ENCODE data around the gene ST6GALNAC3. TPM values are rescaled to one million over a fixed set of nuclear protein-coding genes. Genes with fewer than 3 reads are reported as not detected.

The ST6GALNAC3 gene
- total RNA-seq, 6 experiments from 2014 or later = 1.4 to 3.2 (median 2.6) TPM

DNA sequence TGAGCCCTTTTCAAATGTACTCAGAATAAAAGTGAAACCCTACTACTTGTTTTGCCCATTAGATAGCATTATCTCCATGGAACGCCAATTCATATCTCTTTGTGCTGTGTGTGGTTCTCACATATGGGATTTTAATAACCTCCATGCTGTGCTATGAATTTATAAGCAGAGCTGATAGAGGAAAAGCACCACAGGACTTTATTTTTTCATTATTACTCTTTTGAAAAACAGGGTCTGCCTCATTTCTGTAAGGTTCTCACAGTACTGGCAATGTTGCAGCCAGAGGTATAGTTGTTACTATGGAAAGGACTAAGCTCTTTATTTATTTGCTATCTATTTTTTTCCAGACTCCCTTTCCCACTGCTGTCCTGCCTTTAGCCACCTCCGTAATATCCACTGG lies 313.7 kb downstream of the ST6GALNAC3 start:
- H3K4me1 ChIP-seq = no peaks in the 10 kb centered on the region
- intact Hi-C loops (cut with DNase I) = no loop called here
- H3K27me3 ChIP-seq = no peaks in the 10 kb centered on the region
- DNase-seq (no peak), ATAC-seq (no peak)
- TF ChIP-seq, protein P1, sequence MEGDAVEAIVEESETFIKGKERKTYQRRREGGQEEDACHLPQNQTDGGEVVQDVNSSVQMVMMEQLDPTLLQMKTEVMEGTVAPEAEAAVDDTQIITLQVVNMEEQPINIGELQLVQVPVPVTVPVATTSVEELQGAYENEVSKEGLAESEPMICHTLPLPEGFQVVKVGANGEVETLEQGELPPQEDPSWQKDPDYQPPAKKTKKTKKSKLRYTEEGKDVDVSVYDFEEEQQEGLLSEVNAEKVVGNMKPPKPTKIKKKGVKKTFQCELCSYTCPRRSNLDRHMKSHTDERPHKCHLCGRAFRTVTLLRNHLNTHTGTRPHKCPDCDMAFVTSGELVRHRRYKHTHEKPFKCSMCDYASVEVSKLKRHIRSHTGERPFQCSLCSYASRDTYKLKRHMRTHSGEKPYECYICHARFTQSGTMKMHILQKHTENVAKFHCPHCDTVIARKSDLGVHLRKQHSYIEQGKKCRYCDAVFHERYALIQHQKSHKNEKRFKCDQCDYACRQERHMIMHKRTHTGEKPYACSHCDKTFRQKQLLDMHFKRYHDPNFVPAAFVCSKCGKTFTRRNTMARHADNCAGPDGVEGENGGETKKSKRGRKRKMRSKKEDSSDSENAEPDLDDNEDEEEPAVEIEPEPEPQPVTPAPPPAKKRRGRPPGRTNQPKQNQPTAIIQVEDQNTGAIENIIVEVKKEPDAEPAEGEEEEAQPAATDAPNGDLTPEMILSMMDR (IDR thresholded peaks at IDR 0.05) = no peak
- TF ChIP-seq POLR2A (IDR thresholded peaks at IDR 0.05) = no peak
- no peaks in the 10 kb centered on the region for H3K36me3 ChIP-seq
- 48% methylated on average over 2 of the region's 2 CpGs for WGBS (ENCODE audit: insufficient coverage, low coverage, low lambda C conversion rate, missing lambda C conversion rate)
- no peak overlapping the region for H3K4me3 ChIP-seq
- no peaks in the 10 kb centered on the region for H3K9me3 ChIP-seq
- H3K27ac ChIP-seq = no peak overlapping the region

DNA sequence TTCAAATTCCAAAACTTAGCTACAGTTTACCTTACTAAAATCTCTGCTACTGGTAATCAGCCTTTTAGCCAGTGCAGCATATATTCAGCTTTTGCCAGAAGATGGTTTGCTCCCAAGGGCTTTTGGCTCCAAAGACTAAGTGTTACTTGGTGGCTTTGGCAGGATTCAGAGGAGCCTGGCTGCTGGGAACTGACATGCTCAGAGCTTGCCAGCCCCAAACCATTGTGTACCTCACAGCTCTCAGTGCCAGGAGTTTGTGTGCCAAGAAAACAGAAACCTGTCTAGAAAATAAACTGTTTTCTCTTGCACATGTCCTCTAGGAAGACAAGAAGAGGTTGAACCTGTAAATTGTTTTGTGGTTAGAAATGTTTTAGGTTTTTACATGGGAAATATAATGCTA lies 315.9 kb downstream of the ST6GALNAC3 start:
- ATAC-seq (no peak), DNase-seq (no peak)
- intact Hi-C loops (cut with DNase I) = no loop called here
- H3K36me3 ChIP-seq = no peaks in the 10 kb centered on the region
- H3K27ac ChIP-seq = no peak overlapping the region
- H3K4me3 ChIP-seq = no peak overlapping the region
- TF ChIP-seq, protein P1 (IDR thresholded peaks at IDR 0.05) = no peak
- TF ChIP-seq POLR2A (IDR thresholded peaks at IDR 0.05) = no peak
- no peaks in the 10 kb centered on the region for H3K27me3 ChIP-seq
- no peaks in the 10 kb centered on the region for H3K9me3 ChIP-seq
- H3K4me1 ChIP-seq = no peaks in the 10 kb centered on the region

DNA sequence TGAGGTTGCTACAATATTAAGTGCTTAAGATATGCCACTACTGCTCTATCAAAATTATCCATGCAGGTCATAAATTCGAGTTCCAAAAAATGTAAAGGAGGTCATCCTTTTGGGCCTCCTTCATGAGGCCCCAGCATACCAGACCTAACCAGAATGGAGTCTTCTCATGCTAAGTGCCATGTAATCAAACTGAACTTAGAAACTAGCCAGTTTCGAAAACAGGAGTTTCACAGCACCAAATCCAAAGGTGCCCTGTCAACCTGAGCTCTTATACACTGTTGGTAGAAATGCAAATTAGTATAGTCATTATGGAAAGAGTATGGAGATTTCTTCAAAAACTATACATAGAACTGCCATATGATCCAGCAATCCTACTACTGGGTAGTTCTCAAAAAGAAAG lies 320.5 kb downstream of the ST6GALNAC3 start:
- no peaks in the 10 kb centered on the region for H3K27me3 ChIP-seq
- no peaks in the 10 kb centered on the region for H3K36me3 ChIP-seq
- ATAC-seq (no peak), DNase-seq (no peak)
- H3K4me1 ChIP-seq = no peaks in the 10 kb centered on the region
- H3K4me3 ChIP-seq = no peak overlapping the region
- TF ChIP-seq, protein P1 (IDR thresholded peaks at IDR 0.05) = no peak
- no peak for TF ChIP-seq POLR2A (IDR thresholded peaks at IDR 0.05)
- H3K27ac ChIP-seq = no peak overlapping the region
- H3K9me3 ChIP-seq = no peaks in the 10 kb centered on the region
- WGBS (ENCODE audit: insufficient coverage, low coverage, low lambda C conversion rate, missing lambda C conversion rate) = 64% methylated on average over 2 of the region's 2 CpGs
- intact Hi-C loops (cut with DNase I) = no loop called here

DNA sequence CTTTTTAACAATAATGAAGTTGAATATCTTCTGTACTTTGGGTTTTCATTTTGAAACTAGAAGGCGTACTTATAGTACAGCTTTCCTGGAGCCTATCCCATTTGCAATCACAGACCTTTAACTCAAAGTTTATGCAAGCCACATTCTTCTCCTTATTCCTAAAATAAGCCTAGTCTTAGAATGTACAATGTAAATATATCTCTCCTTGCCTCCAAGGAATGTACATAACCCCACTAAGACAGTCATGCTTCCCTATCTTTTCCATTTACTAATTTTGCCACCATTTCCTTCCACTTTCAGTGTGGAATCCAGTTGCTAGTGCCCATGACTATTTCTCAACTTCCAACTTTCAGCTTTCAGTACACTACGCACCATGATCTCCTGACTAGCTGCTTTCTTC lies 327.6 kb downstream of the ST6GALNAC3 start:
- Histone ChIP-seq H3K4me3 (no peak overlapping the region), H3K9me3 (no peaks in the 10 kb centered on the region), H3K27ac (no peak overlapping the region), H3K27me3 (no peaks in the 10 kb centered on the region), H3K4me1 (no peaks in the 10 kb centered on the region), H3K36me3 (no peaks in the 10 kb centered on the region)
- intact Hi-C loops (cut with DNase I) = no loop called here
- ATAC-seq (no peak), DNase-seq (no peak)
- 77% methylated on average over 2 of the region's 2 CpGs for WGBS (ENCODE audit: insufficient coverage, low coverage, low lambda C conversion rate, missing lambda C conversion rate)
- TF ChIP-seq, protein P1 (IDR thresholded peaks at IDR 0.05) = no peak
- TF ChIP-seq POLR2A (IDR thresholded peaks at IDR 0.05) = no peak

DNA sequence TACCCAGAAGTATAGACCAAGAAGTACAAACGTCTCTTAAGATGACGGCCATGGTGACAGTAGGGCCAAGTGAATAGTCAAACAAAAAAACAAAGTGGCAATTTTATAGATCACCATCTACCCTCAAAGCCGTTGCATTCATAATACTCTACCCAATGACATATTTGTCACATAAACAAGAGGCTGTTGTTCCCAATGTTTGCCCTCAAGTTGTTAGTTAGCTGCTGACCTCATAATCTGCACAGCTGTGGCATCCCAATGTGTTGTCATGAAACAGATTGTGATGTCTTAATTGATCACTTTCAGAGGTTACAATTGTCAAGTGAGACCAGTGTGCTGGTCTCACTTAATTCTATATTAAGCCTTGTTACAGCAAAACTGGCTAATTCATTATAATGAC lies 333.8 kb downstream of the ST6GALNAC3 start:
- Histone ChIP-seq H3K4me1 (no peaks in the 10 kb centered on the region), H3K27ac (no peak overlapping the region), H3K36me3 (no peaks in the 10 kb centered on the region), H3K4me3 (no peak overlapping the region), H3K9me3 (no peaks in the 10 kb centered on the region), H3K27me3 (no peaks in the 10 kb centered on the region)
- DNase-seq = no peak
- ATAC-seq = no peak
- TF ChIP-seq POLR2A (IDR thresholded peaks at IDR 0.05) = no peak
- TF ChIP-seq, protein P1 (IDR thresholded peaks at IDR 0.05) = no peak
- intact Hi-C loops (cut with DNase I) = no loop called here
- 38% methylated on average over 3 of the region's 3 CpGs for WGBS (ENCODE audit: insufficient coverage, low coverage, low lambda C conversion rate, missing lambda C conversion rate)
